ENCODE measurements around the gene PPP1CB. TPM values are rescaled to one million over a fixed set of nuclear protein-coding genes. Genes with fewer than 3 reads are reported as not detected.

PPP1CB gene
- total RNA-seq, 4 donors from 2014 or later: 141 to 315 (median 195) TPM

DNA sequence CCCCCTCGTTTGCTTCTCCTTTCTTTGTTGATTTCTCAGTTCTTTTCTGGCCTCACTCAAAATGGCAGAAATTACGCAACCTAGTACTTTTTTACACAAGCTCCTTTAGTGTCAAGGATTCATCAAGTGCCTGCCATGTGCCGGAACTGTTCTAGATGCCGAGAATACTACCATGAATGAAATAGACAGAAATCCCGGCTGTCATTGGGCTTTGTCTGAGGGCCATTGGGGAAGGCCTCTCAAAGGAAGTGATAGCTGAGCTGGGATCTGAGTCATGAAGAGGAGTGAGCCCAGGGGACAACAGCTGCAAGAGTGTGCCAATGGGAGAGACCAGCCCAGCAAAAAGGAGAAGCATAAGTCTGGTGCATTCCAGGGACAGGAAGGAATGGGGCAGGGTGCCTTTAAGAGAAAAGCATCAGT, 34.3 kb upstream of the PPP1CB start:
- intact Hi-C loops (cut with DNase I): no loop called here

DNA sequence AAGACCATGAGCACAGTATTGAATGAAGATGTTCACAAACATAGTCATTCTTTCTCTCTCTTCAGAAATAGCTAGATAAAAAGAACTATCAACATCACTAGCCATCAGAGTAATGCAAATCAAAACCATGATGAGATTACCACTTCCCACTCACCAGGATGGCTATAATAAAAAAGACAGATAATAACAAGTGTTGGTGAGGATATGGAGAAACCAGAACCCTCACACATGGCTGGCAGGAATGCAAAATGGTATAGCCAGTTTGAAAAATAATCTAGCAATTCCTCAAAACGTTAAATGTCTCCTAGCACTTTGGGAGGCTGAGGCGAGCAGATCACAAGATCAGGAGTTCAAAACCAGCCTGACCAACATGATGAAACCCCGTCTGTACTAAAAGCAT, 31.3 kb upstream of the PPP1CB start:
- TF ChIP-seq, protein P1, sequence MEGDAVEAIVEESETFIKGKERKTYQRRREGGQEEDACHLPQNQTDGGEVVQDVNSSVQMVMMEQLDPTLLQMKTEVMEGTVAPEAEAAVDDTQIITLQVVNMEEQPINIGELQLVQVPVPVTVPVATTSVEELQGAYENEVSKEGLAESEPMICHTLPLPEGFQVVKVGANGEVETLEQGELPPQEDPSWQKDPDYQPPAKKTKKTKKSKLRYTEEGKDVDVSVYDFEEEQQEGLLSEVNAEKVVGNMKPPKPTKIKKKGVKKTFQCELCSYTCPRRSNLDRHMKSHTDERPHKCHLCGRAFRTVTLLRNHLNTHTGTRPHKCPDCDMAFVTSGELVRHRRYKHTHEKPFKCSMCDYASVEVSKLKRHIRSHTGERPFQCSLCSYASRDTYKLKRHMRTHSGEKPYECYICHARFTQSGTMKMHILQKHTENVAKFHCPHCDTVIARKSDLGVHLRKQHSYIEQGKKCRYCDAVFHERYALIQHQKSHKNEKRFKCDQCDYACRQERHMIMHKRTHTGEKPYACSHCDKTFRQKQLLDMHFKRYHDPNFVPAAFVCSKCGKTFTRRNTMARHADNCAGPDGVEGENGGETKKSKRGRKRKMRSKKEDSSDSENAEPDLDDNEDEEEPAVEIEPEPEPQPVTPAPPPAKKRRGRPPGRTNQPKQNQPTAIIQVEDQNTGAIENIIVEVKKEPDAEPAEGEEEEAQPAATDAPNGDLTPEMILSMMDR (IDR thresholded peaks at IDR 0.05): no peak
- no peak for TF ChIP-seq POLR2A (IDR thresholded peaks at IDR 0.05)
- Histone ChIP-seq H3K27me3 (no peaks in the 10 kb centered on the region), H3K36me3 (no peaks in the 10 kb centered on the region), H3K9me3 (no peaks in the 10 kb centered on the region), H3K27ac (peak overlapping the region in 1 of 4 donors; percentile 26), H3K4me3 (no peak overlapping the region), H3K4me1 (peaks cover 13 to 54% (median 28%) of the 10 kb centered on the region in 3 donors)
- WGBS, 2 donors: 68 to 82% methylated on average over 3 of the region's 3 CpGs
- no peak for DNase-seq
- intact Hi-C loops (cut with DNase I): no loop called here

More for the DNA sequence above, 34.3 kb upstream of the PPP1CB start:
- peak; percentile 23 for DNase-seq
- Histone ChIP-seq H3K36me3 (no peaks in the 10 kb centered on the region), H3K27ac (peak overlapping the region; percentile 88 to 94 (median 91)), H3K4me3 (no peak overlapping the region), H3K4me1 (peaks cover 13 to 76% (median 30%) of the 10 kb centered on the region in 3 donors), H3K9me3 (no peaks in the 10 kb centered on the region), H3K27me3 (no peaks in the 10 kb centered on the region)
- 30 to 39% methylated on average over 5 of the region's 5 CpGs for WGBS, 2 donors
- no peak for TF ChIP-seq POLR2A (IDR thresholded peaks at IDR 0.05)
- TF ChIP-seq, protein P1 (IDR thresholded peaks at IDR 0.05): no peak

DNA sequence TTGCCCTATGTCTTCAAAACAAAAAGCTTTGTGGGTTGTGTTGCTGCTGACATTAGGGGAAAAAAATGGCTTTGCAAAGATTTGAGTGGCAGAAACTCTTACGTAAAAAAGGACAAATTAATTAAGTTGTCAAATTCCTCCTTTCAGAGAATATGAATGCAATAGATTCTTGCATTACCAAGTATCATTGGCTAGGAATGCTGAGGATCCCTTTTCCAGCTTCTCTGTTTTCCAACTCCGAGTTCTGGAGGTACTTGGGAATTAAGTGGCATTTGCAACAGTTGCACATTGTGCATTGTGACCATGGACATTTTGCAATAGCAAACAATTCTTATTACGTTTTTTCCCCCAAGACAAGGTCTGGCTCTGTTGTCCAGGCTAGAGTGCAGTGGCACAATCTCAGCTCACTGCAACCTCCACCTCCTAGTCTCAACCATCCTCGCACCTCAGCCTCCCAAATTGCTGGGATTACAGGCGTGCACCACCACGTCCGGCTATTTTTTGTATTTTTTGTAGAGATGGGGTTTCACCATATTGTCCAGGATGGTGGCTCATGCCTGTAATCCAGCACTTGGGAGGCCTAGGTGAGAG, 29.9 kb upstream of the PPP1CB start:
- no peaks in the 10 kb centered on the region for H3K36me3 ChIP-seq
- WGBS, 2 donors: 72 to 86% methylated on average over 7 of the region's 7 CpGs
- no peak overlapping the region for H3K27ac ChIP-seq
- TF ChIP-seq, protein P1 (IDR thresholded peaks at IDR 0.05): no peak
- TF ChIP-seq POLR2A (IDR thresholded peaks at IDR 0.05): no peak
- no peak for DNase-seq
- intact Hi-C loops (cut with DNase I): loop anchor here (2.0 kb wide), 1 partner anchor 25 kb away; no protein-coding TSS in a partner anchor
- no peaks in the 10 kb centered on the region for H3K27me3 ChIP-seq
- H3K4me3 ChIP-seq: no peak overlapping the region
- H3K4me1 ChIP-seq: peaks cover 8 to 40% (median 15%) of the 10 kb centered on the region in 3 donors
- H3K9me3 ChIP-seq: no peaks in the 10 kb centered on the region

DNA sequence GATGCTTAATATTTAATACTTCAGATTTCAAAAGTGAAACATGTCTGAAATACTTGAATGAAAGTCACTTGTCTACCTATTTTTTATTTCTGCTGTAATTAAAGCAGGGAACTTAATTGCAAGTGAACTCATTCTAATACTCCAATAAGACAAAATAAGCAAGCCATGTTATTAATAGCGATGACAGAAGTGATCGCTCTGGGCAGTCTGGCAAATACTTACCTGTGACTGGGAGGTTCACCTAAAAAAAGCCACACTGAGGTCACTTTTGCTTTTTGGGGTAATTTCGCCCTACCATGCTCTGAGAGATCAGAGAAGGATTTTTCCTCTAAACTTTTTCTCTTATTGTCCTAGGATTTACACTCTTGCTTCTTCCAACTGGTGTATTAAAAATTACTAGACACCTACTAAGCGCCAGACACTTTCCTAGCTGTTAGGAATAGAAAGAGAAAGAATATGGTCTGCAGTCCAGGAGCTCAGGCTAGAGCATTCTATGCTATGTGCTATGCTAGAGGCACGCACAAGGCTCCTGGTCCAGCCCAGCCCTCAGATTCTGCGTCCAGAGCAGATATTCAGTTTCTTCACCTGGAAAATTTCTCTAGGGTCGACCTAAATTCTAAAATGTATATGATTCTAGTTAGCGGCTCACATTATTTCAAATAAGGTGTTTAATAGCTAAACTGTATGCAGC, 26.5 kb upstream of the PPP1CB start:
- Histone ChIP-seq H3K27ac (no peak overlapping the region), H3K36me3 (no peaks in the 10 kb centered on the region), H3K4me1 (peaks cover 0 to 26% (median 3%) of the 10 kb centered on the region in 3 donors), H3K9me3 (no peaks in the 10 kb centered on the region), H3K27me3 (no peaks in the 10 kb centered on the region), H3K4me3 (no peak overlapping the region)
- DNase-seq: no peak
- TF ChIP-seq, protein P1 (IDR thresholded peaks at IDR 0.05): no peak
- TF ChIP-seq POLR2A (IDR thresholded peaks at IDR 0.05): no peak
- intact Hi-C loops (cut with DNase I): no loop called here
- WGBS, 2 donors: 89 to 91% methylated on average over 8 of the region's 8 CpGs

DNA sequence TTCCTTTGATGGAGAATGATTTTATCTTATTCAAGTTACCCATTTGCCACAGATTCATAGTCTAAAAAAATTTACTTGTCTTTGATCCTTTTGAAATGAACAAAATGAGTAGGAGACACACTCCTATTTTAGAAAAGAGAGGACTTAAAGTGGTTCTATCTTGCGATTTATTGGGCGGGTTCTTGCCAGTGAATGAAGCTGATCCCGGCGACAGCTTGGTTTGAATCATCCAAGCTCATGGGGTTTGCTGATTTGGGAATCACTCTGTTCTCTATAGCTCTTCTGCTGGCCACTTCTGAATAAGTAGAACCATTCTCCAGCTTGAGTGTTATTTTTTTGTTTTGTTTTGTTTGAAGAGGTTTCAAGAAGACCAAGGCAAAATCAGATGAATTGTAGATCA, 25.5 kb upstream of the PPP1CB start:
- H3K4me3 ChIP-seq: no peak overlapping the region
- H3K27ac ChIP-seq: no peak overlapping the region
- 94 to 96% methylated on average over 4 of the region's 4 CpGs for WGBS, 2 donors
- no peaks in the 10 kb centered on the region for H3K27me3 ChIP-seq
- H3K4me1 ChIP-seq: peaks cover 0 to 26% (median 3%) of the 10 kb centered on the region in 3 donors
- no peaks in the 10 kb centered on the region for H3K9me3 ChIP-seq
- intact Hi-C loops (cut with DNase I): no loop called here
- no peak for DNase-seq
- no peak for TF ChIP-seq POLR2A (IDR thresholded peaks at IDR 0.05)
- TF ChIP-seq, protein P1 (IDR thresholded peaks at IDR 0.05): no peak
- no peaks in the 10 kb centered on the region for H3K36me3 ChIP-seq

Measured in esophagus squamous epithelium (tissue), 5 donors.